GM21526 (cell line): Measurements from ENCODE around the gene CCDC180.
"Not testable (repeated sequence)": the region's sequence is repeated elsewhere in the genome, so short reads cannot be mapped to it uniquely, and the experiment has no call there.

Experiments used
- ATAC-seq: cut with Tn5 transposase; IDR thresholded peaks from one replicate; pipeline ENCODE4 v1.9.1; 2021; ENCODE audit warnings: moderate library complexity; ENCODE audit not compliant: unreplicated experiment, low FRiP score

The CCDC180 gene

DNA sequence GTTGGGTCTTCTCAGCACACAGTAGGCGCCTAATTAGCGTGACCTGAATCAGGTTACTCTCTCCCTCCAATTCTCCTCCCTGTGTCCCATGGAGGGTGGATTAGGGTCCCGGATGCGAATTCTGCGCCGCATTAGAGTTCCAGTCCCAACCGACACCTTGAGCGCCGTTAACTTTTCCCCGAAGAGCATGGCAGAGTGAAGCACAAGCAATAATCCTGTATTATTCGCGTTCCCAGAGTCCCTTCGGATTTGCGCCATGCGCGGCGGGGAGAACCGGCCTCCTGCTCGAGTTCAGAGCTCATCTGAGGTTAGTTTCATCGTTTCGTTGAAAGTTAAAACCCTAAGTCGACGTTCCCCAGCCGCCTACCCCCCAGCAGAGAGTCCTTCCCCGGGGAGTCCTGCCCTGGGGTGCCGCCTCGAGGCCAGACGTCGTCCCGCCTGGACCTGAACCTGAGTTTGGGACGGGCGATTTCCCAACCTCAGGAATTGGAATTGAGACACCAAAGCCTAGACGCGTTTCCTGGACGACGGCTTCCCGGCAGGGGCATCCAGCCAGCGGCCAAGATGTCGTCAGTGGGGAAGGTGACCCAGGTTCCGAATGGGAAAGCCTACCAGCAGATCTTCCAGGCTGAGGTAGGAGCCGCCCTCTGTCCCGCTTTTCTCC lies at the start of gene CCDC180:
CCDC180 (plus strand) TSS at position 160 of the 664 bp plus-strand sequence; CDS start at position 565, 405 bp downstream.
- no peak for ATAC-seq

DNA sequence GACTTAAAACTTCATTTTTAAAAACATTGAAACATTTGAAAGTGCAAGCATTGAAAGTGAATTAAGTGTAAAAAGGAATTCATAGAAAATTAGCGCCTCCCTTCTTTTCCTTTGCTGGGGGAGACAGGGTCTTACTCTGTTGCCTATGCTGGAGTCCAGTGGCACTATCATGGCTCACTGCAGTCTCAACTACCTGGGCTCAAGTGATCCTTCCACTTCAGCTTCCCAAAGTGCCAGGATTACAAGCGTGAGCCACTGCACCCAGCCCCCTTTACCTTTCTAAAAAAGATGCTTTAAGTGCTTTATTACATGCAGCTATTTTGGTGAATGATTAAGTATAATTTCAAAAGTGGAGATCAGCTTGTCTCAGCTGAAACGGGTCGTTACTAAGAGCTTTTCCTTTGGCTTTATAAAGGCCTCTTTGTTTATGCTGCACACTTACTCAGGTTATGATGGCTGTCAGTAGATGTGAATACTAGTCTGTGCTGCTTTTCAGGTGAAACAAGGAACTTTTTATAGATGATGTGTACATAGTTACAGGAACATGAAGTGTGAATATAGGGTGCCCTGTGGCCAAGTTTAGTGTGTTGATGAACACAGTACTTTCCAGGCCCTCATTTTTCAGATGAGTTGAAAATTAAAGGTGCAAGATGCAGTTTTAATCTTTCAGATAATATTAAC lies 47.5 kb upstream of the CCDC180 start:
- ATAC-seq: not testable (repeated sequence)

DNA sequence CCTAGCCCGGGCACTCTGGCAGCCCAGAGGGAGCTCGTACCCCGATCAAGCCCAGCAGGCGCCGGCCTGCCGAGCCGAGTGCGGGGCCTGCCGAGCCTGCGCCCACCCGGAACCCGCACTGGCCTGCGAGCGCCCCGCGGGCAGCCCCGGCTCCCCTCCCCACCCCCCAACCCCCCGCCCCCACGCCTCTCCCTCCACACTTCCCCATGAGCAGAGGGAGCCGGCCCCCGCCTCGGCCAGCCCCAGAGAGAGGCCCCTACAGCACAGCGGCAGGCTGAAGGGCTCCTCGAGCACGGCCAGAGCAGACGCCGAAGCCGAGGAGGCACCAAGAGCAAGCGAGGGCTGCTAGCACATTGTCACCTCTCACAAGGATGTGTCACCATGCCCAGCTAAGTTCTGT lies 36.2 kb upstream of the CCDC180 start:
- no peak for ATAC-seq

DNA sequence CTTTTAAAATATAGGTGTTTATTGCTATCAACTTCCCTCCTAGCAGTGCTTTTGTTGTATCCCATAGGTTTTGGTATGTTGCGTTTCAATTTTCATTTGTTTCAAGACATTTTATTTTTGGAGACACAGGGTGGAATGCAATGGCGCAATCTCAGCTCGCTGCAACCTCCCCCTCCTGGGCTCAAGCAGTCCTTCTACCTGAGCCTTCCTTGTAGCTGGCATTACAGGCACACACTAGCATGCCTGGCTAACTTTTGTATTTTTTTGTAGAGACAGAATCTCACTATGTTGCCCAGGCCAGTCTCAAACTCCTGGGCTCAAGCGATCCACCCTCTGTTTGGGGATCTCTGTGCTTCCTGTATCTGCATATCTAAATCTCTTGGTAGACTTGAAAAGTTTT lies 35.4 kb upstream of the CCDC180 start:
- no peak for ATAC-seq

DNA sequence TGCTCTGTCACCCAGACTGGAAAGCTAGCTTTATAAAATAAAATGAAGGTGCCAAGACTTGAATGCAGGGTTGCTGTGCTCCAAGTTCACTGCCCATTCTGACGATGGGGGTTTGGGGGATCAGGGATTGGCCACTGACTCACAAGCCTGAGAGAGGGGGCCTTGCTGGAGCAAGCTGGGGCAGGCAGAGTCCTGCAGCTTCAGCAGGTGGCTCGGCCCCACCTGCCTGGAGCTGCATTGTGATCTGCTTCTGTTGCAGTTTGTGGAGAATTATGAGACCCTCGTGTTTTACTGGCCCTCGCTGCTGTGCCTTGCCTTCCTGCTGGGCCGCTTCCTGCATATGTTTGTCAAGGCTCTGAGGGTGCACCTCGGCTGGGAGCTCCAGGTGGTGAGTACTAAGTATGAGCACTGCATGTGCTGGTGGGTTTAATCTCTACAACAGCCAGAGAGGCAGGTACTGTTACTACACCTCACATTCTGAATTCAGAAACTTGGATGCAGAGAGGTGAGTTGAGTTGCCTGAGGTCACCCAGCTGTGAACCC lies 31.1 kb upstream of the CCDC180 start:
- no peak for ATAC-seq

DNA sequence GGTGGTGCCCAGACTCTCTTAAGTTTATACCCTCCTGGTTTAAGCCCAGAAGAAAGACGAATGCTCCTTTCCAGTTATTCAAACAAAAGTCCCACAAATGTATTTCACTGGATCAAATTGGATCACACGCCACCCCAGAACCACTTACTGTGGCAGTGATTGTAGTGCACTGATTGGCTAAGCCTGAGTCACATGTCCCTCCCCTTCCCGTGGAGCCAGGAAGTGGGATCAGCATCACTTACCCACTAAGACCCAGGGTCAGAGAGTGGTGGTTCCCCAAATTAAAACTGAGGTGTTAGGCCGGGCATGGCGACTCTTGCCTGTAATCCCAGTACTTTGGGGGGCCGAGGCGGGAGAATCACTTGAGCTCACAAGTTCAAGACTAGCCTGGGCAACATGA lies 29.5 kb upstream of the CCDC180 start:
- no peak for ATAC-seq

DNA sequence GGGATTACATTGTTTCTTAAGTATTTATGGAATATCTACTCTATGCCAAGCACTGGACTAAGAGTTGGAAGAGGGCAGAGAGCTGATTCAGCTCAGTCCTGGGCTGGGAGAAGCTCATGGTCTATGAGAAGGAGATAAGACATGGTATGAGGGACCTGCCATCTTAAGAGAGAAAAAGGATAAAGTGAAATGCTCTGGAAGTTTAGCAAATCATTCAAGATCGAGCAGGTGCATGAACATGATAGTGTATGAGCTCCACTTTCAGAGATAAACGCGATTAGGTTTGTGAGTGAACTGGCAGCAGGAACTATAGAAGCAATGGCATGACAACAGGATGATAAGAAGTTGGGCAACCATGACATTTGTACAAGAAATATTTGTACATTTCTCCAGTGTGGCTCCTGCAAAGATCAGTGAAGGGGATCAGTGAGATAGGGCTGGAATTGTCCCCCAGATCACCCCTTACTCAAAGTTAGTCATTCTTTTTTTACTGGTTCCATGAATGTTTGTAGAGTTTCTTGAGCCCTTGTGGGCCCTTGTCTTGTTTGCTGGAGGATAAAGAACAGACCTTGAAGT lies 26.6 kb upstream of the CCDC180 start:
- ATAC-seq: no peak

DNA sequence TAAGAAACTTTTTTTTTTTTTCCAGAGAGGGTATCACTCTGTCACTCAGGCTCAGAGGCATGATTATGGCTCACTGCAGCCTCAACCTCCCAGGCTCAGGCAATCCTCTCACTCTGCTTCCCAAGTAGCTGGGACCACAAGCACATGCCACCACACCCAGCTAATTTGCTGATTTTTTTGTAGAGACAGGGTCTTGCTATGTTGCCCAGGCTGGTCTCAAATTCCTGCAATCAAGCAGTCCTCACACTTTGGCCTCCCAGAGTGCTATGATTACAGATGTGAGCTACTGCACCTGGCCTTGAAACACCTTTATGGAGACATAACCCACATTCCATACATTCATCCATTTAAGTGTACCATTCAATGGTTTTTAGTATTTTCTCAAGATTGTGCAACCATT lies 23.7 kb upstream of the CCDC180 start:
- no peak for ATAC-seq

DNA sequence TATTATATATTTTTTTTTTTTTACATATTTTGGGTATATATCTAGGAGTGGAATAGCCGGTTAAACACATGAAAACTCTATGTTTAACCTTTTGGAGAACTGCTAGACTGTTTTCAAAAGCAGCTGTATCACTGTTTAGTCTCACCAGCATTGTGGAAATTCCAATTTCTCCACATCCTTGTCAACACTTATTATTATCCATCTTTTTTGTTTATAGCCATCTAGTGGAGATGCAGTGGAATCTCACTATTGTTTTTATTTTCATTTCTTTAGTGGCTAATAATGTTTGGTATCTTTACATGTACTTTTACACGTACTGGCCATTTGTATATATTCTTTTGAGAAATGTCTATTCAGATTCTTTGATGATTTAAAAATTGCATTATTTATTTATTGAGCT lies 22.7 kb upstream of the CCDC180 start:
- ATAC-seq: no peak

DNA sequence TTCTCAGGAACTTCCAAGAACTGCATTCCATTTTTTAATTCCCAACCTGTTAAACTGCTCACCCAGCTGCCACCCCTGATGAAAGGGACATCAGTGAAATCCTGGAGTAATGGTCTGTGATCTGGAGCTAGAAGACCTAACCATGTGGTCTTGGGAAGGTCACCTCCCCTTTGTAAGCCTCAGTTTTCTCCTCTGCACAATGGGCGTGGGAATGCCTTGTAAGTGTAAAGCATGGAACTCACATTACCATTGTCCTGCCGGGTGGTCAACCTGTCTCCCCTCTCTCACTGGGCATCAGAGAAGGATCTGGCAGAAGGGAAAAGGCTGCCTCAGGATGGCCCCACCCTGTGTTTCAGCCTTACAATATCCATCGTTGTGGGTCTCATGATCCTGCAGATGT lies 15.3 kb upstream of the CCDC180 start:
- no peak for ATAC-seq

DNA sequence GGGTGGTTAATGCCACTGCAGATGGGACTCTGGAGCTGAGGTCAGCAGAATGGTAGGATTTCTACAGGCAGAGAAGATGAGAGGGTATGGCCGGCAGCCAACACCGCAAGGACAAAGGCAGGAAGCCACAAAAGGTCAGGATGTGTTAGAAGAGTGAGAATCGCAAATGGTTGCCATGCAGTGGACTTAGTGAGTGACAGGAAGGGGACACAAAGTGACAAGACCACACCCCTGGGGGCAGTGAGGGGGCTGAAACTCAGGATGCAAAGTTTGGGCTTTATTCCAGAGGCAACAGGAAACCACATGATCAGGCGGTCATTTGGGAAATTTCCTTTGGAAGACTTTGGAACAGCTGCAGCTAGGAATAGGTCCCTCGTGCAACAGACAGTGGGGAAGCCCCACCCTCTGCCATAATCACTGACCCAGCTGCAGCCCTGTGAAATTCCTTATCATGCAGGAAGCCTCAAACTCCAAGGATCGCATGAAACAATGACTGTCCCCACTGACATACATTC lies 14.2 kb upstream of the CCDC180 start:
- no peak for ATAC-seq

DNA sequence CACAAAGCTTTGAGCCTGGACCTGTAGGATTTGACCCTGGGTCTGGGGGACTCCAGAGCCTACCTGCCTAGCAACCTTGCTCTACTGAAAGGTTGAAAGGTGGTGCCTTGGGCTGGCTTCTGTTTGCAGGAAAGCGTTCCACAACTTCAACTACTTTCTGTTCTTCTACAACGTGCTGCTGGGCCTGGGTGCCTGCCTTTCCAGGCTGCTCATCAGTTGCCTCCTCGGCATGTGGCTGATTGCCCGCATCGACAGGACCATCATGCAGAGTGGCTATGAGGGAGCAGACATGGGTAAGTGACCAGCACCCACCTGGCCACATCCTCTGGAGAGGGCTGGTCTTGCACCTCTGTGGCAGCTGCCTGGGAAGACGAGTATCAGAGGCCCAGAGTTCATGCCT lies 13.6 kb upstream of the CCDC180 start:
- no peak for ATAC-seq

DNA sequence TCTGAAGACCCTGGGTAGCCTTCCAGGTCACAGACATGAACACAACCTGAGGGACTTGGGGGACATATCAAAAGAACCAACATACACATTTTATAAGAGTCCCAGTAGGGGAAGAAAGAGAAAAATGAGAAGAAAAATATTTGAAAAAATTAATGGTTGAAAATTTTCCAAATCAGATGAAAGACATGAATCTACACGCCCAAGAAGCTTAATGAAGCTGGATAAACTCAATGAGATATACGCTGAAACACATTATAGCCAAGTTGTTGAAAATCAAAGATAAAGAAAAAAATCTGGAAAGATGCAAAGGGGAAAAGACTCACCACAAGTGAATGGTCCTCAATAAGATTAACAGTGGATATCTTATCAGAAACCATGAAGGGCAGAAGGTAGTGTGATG lies 9.6 kb upstream of the CCDC180 start:
- no peak for ATAC-seq

DNA sequence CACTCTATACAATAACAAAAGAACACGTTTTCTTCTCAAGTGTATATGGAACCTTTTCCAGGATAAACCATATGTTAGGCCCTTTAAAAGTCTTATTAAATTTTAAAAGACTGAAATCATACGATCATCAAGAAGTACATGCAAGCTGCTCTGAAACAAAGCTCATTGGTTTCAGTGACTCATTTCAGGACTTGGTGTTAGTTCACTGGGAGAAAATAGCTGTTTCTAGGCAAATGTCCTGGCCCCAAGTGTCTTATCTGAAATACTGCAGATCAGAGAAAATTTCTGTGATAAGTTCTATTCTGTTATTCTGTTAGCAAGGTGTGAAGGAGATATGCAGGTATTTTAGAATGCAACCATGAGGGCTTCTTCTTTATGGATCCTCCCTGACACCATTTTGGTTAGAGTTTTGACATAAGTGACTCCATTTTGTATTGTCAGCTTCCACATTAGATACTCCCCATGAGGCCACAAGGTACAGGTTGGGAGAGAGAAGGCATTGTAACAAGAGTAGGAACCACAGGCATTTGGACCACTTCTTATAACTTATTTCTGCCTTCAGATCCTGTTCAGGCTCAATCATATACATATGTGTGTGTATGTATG lies 7.5 kb upstream of the CCDC180 start:
- peak; percentile 85 for ATAC-seq

DNA sequence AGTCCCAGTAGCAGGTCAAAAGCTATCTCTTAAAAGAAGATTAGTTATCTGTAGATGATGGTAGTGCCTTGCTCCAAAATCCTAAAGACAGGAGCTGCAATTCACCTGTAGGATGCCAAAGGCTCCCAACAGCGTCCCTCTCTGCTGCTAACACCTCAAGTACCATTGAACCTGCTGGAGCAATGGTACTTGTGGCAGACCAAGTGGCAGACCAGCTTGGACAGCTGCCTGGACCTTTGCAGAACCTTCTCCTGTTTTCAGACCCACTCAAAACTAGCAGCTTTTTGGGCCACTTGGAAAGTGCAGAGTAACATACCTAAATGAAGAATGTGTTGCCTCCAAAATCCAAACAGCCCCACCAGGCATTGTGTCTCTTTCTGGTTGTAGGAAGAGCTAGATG lies 6.9 kb upstream of the CCDC180 start:
- ATAC-seq: no peak

DNA sequence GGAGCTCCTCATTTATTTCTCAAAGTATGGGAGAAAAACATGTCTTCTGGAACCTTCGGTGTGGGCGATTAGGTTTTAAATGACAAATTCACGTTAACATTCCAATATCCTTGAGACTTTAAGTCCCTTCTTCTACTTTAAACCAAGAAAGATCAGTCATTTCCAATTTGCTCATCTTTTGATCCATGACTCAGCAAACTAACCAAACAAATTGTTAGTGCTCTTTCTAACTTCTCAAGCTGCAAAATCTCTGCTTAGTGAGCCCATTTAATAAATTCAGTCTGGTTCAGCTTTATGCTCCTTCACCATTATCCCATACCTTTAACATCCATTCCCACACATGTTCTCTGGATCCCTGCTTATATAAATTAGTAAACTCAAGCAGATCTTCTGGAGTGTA lies 5.5 kb upstream of the CCDC180 start:
- ATAC-seq: no peak

DNA sequence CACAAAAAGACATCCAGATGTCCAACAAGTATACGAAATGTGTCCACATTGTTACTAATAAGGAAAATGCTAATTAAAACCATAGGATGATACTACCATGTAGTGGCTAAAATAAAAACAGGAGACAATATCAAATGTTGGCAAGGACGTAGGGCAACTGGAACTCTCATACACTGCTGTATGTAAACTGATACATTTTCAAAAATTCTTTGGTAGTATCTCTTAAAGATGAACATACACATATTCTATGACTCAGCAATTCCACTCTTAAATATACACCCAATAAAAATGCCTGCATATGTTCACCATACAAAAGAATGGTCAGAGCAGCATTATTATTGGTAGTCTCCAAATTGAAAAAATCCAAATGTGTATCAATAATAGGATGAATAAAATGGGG lies 2.9 kb upstream of the CCDC180 start:
- no peak for ATAC-seq

DNA sequence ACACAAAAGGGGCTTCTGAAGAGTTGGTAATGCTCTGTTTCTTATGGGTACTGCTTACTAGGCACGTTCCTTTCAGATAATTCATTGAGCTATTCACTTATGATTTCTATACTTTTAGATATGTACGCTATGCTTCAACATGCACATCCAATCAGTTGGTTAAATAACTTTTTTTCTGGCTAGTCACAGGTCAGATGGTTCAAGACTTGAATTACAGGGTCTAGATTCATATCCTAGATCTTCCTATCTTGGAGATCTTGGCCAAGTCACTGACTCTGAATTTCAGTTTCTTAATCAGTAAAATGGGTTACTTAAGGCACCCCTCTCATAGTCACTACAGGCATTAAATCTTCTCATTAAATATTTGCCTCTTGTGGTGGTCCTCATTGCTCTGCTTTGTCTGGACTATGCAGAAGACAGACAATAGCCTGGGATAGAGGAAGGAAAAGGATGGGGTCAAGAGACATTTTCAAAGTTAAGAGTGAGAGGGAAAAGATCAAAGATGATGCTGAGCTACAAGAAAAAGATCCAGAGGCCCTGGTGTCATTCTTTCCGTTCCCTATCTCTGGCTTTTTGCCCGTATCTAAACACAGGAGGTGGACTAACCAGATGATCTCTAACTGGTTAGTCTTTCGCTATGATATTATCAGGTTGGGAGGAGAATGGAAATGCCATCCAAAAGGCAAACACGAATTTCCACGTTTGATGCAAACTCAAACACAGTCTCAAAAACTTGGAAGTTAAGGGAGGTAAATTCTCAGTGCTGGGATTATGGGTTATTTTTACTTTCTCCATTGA lies 1.8 kb upstream of the CCDC180 start:
- ATAC-seq: no peak

DNA sequence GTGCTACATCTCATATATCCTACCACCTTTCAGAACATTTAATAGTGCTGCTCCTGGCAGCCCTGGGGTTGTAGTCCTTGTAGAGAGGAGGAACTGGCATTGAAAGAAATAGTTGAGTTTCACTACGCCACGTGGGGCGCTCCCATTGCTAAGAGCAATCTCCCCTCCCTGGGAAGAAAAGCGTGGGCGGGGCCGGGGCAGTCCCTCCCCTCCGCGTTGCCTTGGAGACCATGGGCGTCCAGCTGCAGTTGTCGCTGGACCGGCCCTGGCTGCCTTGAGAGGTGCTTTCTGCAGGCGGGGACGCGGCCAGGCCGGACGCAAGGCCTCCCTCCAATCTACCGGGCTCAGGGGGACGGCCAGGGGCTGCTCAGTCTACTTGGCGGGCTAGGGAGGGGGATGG lies 368 bp upstream of the CCDC180 start:
- no peak for ATAC-seq

DNA sequence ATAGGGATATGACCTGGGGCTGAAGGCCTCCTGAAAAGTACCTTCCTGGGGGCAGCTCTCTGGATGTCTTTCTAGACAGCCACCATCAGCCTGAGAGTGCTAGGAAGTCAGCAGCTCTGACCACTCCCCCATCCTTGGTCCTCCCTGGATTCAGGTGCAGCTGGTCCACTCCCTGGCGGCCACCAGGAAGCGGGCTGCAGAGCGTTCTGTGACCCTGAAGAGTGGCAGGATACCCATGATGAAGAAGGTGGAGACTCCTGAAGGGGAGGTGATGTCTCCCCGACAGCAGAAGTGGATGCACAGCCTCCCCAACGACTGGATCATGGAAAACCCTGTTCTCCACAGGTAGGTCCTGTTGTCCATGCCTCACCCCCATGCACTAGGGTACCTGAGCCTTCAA lies 1.8 kb downstream of the CCDC180 start:
- no peak for ATAC-seq
